GM12878 (cell line): ENCODE measurements around the gene CYB5R2. TPM values are rescaled to one million over a fixed set of nuclear protein-coding genes. Genes with fewer than 3 reads are reported as not detected.

Experiments
- ATAC-seq: fragments of 200-7000 bp; cut with Tn5 transposase; 3 replicates; pipeline ENCODE4 v1.9.1; 2020; ENCODE audit warnings: mild to moderate bottlenecking, moderate library complexity
- BruUV-seq: library from RNA; stranded (reverse); fragments of 400-500 nt; replicated peaks from 2 replicates; lab custom pipeline; 2021; lab: Mats Ljungman, UMichigan
- CTCF ChIA-PET: fragments of 300-600 bp; sonication (Branson Sonifier 250); formaldehyde crosslinking; extraction: SDS; loops from one replicate; lab custom pipeline; 2021; ENCODE audit warnings: inconsistent platforms; lab: Yijun Ruan, JAX
- POLR2A ChIA-PET: fragments of 350-600 bp; formaldehyde crosslinking; extraction: SDS; loops from one replicate; lab custom pipeline; 2021; ENCODE audit warnings: inconsistent platforms; lab: Charles Lee
- RAD21 ChIA-PET: fragments of 300-600 bp; sonication (Branson Sonifier 250); formaldehyde crosslinking; loops from one replicate; lab custom pipeline; 2023; ENCODE audit warnings: antibody characterized with exemption; ENCODE audit not compliant: unreplicated experiment; lab: Charles Lee
- SMC1A ChIA-PET: fragments of 300-600 bp; sonication (Branson Sonifier 250); formaldehyde crosslinking; loops from one replicate; lab custom pipeline; 2023; ENCODE audit not compliant: unreplicated experiment, uncharacterized antibody; lab: Charles Lee
- DNase-seq: peaks from one replicate; pipeline ENCODE4 v3.0.0-alpha.2; 2011; ENCODE audit warnings: low read depth, low spot score
- FAIRE-seq: peaks from 3 replicates; lab custom pipeline; 2011; peaks lifted over from hg19 to GRCh38; lab: Jason Lieb, UNC
- H2AFZ ChIP-seq: 2 replicates; pipeline ENCODE4 v1.6.0; 2011; ENCODE audit warnings: low read depth, low read length, control low read depth; ENCODE audit not compliant: control insufficient read depth
- H3K27ac ChIP-seq: 2 replicates; pipeline ENCODE4 v1.5.1; 2011; ENCODE audit warnings: control low read depth; ENCODE audit not compliant: control insufficient read depth, insufficient read depth
- H3K27me3 ChIP-seq, 2 experiments: replicated peaks in 1 of 2; 2 replicates each; pipeline versions ENCODE4 v1.6.0 to v1.6.1; 2011; ENCODE audit warnings: low read length in 1 of 2; ENCODE audit not compliant: control insufficient read depth in 2 of 2, insufficient read depth in 2 of 2
- H3K36me3 ChIP-seq, 2 experiments: 2 replicates each; pipeline ENCODE4 v1.5.1; 2011; ENCODE audit warnings: low read length in 1 of 2; ENCODE audit not compliant: control insufficient read depth in 2 of 2, insufficient read depth in 2 of 2
- H3K4me1 ChIP-seq: 2 replicates; pipeline ENCODE4 v1.6.1; 2011; ENCODE audit warnings: mild to moderate bottlenecking, low read length, moderate library complexity, mixed read lengths; ENCODE audit not compliant: control insufficient read depth, insufficient read depth
- H3K4me2 ChIP-seq: 2 replicates; pipeline ENCODE4 v1.6.0; 2011; ENCODE audit warnings: control low read depth; ENCODE audit not compliant: control insufficient read depth, insufficient read depth
- H3K4me3 ChIP-seq: fragments of 200-600 bp; sonication (generic); 2 replicates; pipeline ENCODE4 v1.5.1; 2016
- H3K79me2 ChIP-seq: 2 replicates; pipeline ENCODE4 v1.6.0; 2011; ENCODE audit warnings: low read length; ENCODE audit not compliant: control insufficient read depth, insufficient read depth
- H3K9ac ChIP-seq: 2 replicates; pipeline ENCODE4 v1.8.0; 2011; ENCODE audit warnings: low read length, control low read depth, mixed read lengths; ENCODE audit not compliant: control insufficient read depth, insufficient read depth
- H3K9me3 ChIP-seq: replicated peaks from 3 replicates; pipeline ENCODE4 v1.5.1; 2011; ENCODE audit warnings: mild to moderate bottlenecking, low read length; ENCODE audit not compliant: control insufficient read depth, insufficient read depth
- H4K20me1 ChIP-seq: 2 replicates; pipeline ENCODE4 v1.6.0; 2011; ENCODE audit not compliant: control insufficient read depth, insufficient read depth
- CBX5 ChIP-seq: sonication (generic); IDR thresholded peaks from 2 replicates; pipeline ENCODE4 v1.6.1; 2016; ENCODE audit warnings: low read depth, moderate library complexity, mild to moderate bottlenecking, inconsistent platforms
- EP300 ChIP-seq, 2 experiments: fragments of 150-350 bp in 1 of 2; IDR thresholded peaks; 2 replicates each; pipeline ENCODE4 v1.6.1; 2011 to 2012; ENCODE audit warnings: low read depth in 2 of 2, low read length in 2 of 2, borderline replicate concordance in 1 of 2, improper control_type of control experiment in 1 of 2, inconsistent platforms in 1 of 2; ENCODE audit not compliant: control insufficient read depth in 1 of 2
- HDAC2 ChIP-seq: fragments of 200-600 bp; sonication (generic); IDR thresholded peaks from 2 replicates; pipeline ENCODE4 v1.6.1; 2017
- IRF4 ChIP-seq: IDR thresholded peaks from 2 replicates; pipeline ENCODE4 v1.6.1; 2011; ENCODE audit warnings: low read depth, low read length
- POLR2AphosphoS5 ChIP-seq: IDR thresholded peaks from 2 replicates; pipeline ENCODE4 v1.6.1; 2011; ENCODE audit warnings: mild to moderate bottlenecking, low read length, inconsistent platforms
- RBBP5 ChIP-seq: fragments of 200-600 bp; sonication (generic); conservative IDR thresholded peaks from 2 replicates; pipeline ENCODE4 v1.6.1; 2016
- SP1 ChIP-seq: IDR thresholded peaks from one replicate; pipeline ENCODE4 v1.6.1; 2011; ENCODE audit warnings: low read depth, low read length
- STAT3 ChIP-seq: IDR thresholded peaks from 2 replicates; pipeline ENCODE4 v1.6.1; 2011; ENCODE audit warnings: low read depth, low read length, improper control_type of control experiment
- TAF1 ChIP-seq: IDR thresholded peaks from 2 replicates; pipeline ENCODE4 v1.6.1; 2011; ENCODE audit warnings: mild to moderate bottlenecking, low read depth, low read length, borderline replicate concordance
- WRNIP1 ChIP-seq: IDR thresholded peaks from 2 replicates; pipeline ENCODE4 v1.6.1; 2011; ENCODE audit warnings: low read depth, low read length, improper control_type of control experiment, borderline replicate concordance
- ZSCAN29 ChIP-seq: fragments of 450-650 bp; IDR thresholded peaks from 2 replicates; pipeline ENCODE4 v1.6.1; 2017; ENCODE audit warnings: mild to moderate bottlenecking, moderate library complexity
- WGBS: methylation state at CpG from one replicate; pipeline ENCODE4 v1.1.6; 2016; ENCODE audit warnings: low lambda C conversion rate; ENCODE audit not compliant: insufficient replicate concordance, insufficient coverage; ENCODE audit errors: missing lambda C conversion rate; 5-methylcytosine and 5-hydroxymethylcytosine counted together
- in situ Hi-C: fragments of 300-500 bp; cut with MboI; formaldehyde crosslinking; loops from 9 replicates; pipeline ENCODE4 v1.14.3; 2018; ENCODE audit warnings: mixed read lengths
- intact Hi-C: fragments of 100-400 bp; cut with micrococcal nuclease; formaldehyde crosslinking; loops from one replicate; pipeline ENCODE4 v1.14.2; 2022; ENCODE audit not compliant: unreplicated experiment
- polyA plus RNA-seq, 11 experiments: library from polyadenylated mRNA; depleted of rRNA in 4 of 11; unstranded in 6 of 11; stranded (reverse) in 5 of 11; fragments of >200 nt; fragmentation: Nextera tagmentation in 4 of 11; fragmentation: Illumina TruSeq in 1 of 11; extraction: Ambion mirVana in 4 of 11; extraction: Trizol in 1 of 11; gene quantifications; 1 replicate in 1 of 11; 2 replicates in 10 of 11; pipeline versions ENCODE4 v1.2.1 to v1.2.3, GENCODE V29; 2011 to 2016; ENCODE audit warnings: inconsistent platforms in 2 of 11, missing spikeins in 2 of 11, low read depth in 1 of 11
- total RNA-seq, 4 experiments: library from RNA; depleted of rRNA in 3 of 4; stranded (reverse); fragments of >200 nt in 3 of 4; fragmentation: Illumina TruSeq in 1 of 4; extraction: Trizol in 1 of 4; gene quantifications; 2 replicates each; pipeline versions ENCODE4 v1.2.1 to v1.2.3, GENCODE V29; 2013 to 2021
- TF ChIP-seq, protein P1 (sequence below): fragments of 450-650 bp; formaldehyde crosslinking; IDR thresholded peaks from 2 replicates; pipeline ENCODE4 v1.4.0; 2022; ENCODE audit warnings: mild to moderate bottlenecking, moderate library complexity
- TF ChIP-seq, protein P2 (sequence below): fragments of 450-650 bp; IDR thresholded peaks from 2 replicates; pipeline ENCODE4 v1.6.1; 2018; ENCODE audit warnings: borderline replicate concordance, mild to moderate bottlenecking; ENCODE audit not compliant: partially characterized antibody
- TF ChIP-seq, protein P3 (sequence below): fragments of 450-650 bp; IDR thresholded peaks from 2 replicates; pipeline ENCODE4 v1.6.1; 2017; ENCODE audit warnings: mild to moderate bottlenecking
- TF ChIP-seq, protein P4 (sequence below): fragments of 450-650 bp; IDR thresholded peaks from 2 replicates; pipeline ENCODE4 v1.6.1; 2014; ENCODE audit warnings: mild to moderate bottlenecking

Gene CYB5R2
- total and polyA plus RNA-seq, 10 of the 15 experiments (the other 5 are each of a cell fraction or from before 2014, with no cell fraction given), result 21.0 to 111 (median 70.4) TPM

DNA sequence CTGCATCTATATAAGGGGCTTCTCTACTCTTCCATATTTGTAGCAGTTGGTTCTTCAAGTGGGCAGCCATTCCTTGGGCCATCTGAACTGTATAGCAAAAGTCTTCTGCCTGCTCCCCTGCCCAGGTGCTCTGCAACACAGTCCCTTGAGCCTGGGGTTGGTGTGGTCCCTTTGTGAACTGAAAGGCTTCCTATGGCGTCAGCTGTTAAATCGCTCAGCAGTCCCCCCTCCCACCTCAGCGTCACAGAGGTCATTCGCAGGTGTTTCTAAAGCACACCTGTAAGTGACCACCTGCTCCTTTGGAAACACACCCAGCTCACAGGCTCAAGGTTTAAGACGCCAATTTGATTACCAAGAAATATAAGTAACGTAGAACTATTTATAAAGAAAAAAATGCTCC lies 37.0 kb downstream of the CYB5R2 start (continued):
- TF ChIP-seq, protein P1, sequence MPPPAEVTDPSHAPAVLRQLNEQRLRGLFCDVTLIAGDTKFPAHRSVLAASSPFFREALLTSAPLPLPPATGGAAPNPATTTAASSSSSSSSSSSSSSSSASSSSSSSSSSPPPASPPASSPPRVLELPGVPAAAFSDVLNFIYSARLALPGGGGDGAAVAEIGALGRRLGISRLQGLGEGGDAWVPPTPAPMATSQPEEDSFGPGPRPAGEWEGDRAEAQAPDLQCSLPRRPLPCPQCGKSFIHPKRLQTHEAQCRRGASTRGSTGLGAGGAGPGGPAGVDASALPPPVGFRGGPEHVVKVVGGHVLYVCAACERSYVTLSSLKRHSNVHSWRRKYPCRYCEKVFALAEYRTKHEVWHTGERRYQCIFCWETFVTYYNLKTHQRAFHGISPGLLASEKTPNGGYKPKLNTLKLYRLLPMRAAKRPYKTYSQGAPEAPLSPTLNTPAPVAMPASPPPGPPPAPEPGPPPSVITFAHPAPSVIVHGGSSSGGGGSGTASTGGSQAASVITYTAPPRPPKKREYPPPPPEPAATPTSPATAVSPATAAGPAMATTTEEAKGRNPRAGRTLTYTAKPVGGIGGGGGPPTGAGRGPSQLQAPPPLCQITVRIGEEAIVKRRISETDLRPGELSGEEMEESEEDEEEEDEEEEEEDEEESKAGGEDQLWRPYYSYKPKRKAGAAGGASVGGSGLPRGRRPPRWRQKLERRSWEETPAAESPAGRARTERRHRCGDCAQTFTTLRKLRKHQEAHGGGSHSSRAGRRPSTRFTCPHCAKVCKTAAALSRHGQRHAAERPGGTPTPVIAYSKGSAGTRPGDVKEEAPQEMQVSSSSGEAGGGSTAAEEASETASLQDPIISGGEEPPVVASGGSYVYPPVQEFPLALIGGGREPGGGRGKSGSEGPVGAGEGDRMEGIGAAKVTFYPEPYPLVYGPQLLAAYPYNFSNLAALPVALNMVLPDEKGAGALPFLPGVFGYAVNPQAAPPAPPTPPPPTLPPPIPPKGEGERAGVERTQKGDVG, result no peak
- TF ChIP-seq, protein P2, sequence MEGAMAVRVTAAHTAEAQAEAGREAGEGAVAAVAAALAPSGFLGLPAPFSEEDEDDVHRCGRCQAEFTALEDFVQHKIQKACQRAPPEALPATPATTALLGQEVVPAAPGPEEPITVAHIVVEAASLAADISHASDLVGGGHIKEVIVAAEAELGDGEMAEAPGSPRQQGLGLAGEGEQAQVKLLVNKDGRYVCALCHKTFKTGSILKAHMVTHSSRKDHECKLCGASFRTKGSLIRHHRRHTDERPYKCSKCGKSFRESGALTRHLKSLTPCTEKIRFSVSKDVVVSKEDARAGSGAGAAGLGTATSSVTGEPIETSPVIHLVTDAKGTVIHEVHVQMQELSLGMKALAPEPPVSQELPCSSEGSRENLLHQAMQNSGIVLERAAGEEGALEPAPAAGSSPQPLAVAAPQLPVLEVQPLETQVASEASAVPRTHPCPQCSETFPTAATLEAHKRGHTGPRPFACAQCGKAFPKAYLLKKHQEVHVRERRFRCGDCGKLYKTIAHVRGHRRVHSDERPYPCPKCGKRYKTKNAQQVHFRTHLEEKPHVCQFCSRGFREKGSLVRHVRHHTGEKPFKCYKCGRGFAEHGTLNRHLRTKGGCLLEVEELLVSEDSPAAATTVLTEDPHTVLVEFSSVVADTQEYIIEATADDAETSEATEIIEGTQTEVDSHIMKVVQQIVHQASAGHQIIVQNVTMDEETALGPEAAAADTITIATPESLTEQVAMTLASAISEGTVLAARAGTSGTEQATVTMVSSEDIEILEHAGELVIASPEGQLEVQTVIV, result no peak
- TF ChIP-seq HDAC2 (no peak), ZSCAN29 (no peak)
- TF ChIP-seq, all 136 proteins: peak for 0

DNA sequence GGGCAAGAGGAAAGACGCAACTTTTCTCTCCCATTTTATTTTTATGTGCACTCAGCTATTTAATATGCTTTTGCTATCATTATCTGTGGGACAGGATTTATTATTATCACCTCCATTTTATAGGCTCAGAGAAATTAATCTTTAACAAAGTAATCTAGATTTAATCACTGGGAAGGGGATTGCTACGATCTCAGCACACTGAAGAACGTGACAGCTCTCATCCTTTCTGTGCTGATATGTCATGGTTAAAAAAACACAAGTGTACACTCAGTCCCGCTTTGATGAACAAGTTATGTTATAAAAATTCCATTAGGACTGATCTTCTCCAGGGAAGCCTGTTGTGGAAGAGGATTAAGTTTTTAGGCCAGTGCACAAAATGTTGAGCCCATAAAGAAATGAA lies 37.6 kb downstream of the CYB5R2 start:
- WGBS, result 98% methylated on average over 4 of the region's 4 CpGs
- ChIA-PET POLR2A (interaction anchor here (1.0 kb wide), 1 partner anchor 76 kb away, joined by 3 read pairs; no protein-coding TSS in a partner anchor), SMC1A (interaction anchor here (1.7 to 2.1 kb wide), 2 partner anchors 17 to 121 kb away, joined by 4 to 5 read pairs; no protein-coding TSS in a partner anchor), RAD21 (no interaction called here), CTCF (no interaction called here)
- TSS peak; percentile 56 for BruUV-seq
- Histone ChIP-seq H3K9me3 (no peaks in the 10 kb centered on the region), H3K79me2 (no peaks in the 10 kb centered on the region), H3K4me3 (no peak overlapping the region), H3K4me1 (peaks cover 3% of the 10 kb centered on the region; the same call in 1 of the 2 replicates), H3K27ac (no peak overlapping the region), H4K20me1 (no peaks in the 10 kb centered on the region; the same call in 1 of the 2 replicates), H2AFZ (no peak overlapping the region), H3K27me3 (no peaks in the 10 kb centered on the region), H3K4me2 (no peak overlapping the region), H3K9ac (no peak overlapping the region), H3K36me3 (peaks cover 20 to 48% of the 10 kb centered on the region in 2 experiments)
- intact Hi-C loops, result no loop called here
- ATAC-seq (no peak), DNase-seq (no peak), FAIRE-seq (no peak)
- in situ Hi-C loops, result no loop called here
- TF ChIP-seq IRF4, result no peak
- TF ChIP-seq EP300 (IDR thresholded peaks at IDR 0.05; ENCODE audit: borderline replicate concordance in 1 of 2, control insufficient read depth in 1 of 2, low read depth in 2 of 2, low read length in 2 of 2), result no peak
- no peak for TF ChIP-seq CBX5
- TF ChIP-seq, protein P3, sequence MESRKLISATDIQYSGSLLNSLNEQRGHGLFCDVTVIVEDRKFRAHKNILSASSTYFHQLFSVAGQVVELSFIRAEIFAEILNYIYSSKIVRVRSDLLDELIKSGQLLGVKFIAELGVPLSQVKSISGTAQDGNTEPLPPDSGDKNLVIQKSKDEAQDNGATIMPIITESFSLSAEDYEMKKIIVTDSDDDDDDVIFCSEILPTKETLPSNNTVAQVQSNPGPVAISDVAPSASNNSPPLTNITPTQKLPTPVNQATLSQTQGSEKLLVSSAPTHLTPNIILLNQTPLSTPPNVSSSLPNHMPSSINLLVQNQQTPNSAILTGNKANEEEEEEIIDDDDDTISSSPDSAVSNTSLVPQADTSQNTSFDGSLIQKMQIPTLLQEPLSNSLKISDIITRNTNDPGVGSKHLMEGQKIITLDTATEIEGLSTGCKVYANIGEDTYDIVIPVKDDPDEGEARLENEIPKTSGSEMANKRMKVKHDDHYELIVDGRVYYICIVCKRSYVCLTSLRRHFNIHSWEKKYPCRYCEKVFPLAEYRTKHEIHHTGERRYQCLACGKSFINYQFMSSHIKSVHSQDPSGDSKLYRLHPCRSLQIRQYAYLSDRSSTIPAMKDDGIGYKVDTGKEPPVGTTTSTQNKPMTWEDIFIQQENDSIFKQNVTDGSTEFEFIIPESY, result no peak
- TF ChIP-seq, protein P4, sequence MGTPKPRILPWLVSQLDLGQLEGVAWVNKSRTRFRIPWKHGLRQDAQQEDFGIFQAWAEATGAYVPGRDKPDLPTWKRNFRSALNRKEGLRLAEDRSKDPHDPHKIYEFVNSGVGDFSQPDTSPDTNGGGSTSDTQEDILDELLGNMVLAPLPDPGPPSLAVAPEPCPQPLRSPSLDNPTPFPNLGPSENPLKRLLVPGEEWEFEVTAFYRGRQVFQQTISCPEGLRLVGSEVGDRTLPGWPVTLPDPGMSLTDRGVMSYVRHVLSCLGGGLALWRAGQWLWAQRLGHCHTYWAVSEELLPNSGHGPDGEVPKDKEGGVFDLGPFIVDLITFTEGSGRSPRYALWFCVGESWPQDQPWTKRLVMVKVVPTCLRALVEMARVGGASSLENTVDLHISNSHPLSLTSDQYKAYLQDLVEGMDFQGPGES, result no peak
- TF ChIP-seq POLR2AphosphoS5, result no peak
- TF ChIP-seq STAT3, result no peak
- TF ChIP-seq SP1, result no peak
- TF ChIP-seq RBBP5, result no peak
- no peak for TF ChIP-seq WRNIP1
- TF ChIP-seq TAF1, result no peak
